K562 (cell line): ENCODE measurements around the gene UBE2J2. TPM values are rescaled to one million over a fixed set of nuclear protein-coding genes. Genes with fewer than 3 reads are reported as not detected.

Experiments used
- CTCFL ChIP-seq: IDR thresholded peaks from 2 replicates; pipeline ENCODE4 v1.6.1; 2011; ENCODE audit warnings: borderline replicate concordance, low read depth, mild to moderate bottlenecking, moderate library complexity, low read length; ENCODE audit not compliant: insufficient read depth, poor library complexity, severe bottlenecking
- TFAP4 ChIP-seq: sonication (generic); formaldehyde crosslinking; IDR thresholded peaks from 2 replicates; pipeline ENCODE4 v1.8.0; 2022; ENCODE audit warnings: missing genetic modification reagents, mild to moderate bottlenecking, moderate library complexity, borderline replicate concordance
- YY1 ChIP-seq, 3 experiments: IDR thresholded peaks; 2 replicates each; pipeline ENCODE4 v1.6.1; 2011; ENCODE audit warnings: low read length in 2 of 3, mild to moderate bottlenecking in 2 of 3, moderate library complexity in 2 of 3, borderline replicate concordance in 1 of 3, control low read depth in 1 of 3, low read depth in 1 of 3; ENCODE audit not compliant: insufficient read depth in 3 of 3, insufficient replicate concordance in 2 of 3, control insufficient read depth in 1 of 3, insufficient read length in 1 of 3; ENCODE audit errors: extremely low read depth in 1 of 3
- ZNF639 ChIP-seq, 2 experiments: fragments of 200-800 bp in 1 of 2; sonication (Bioruptor generic) in 1 of 2; sonication (generic) in 1 of 2; formaldehyde crosslinking in 1 of 2; IDR thresholded peaks in 1 of 2; conservative IDR thresholded peaks in 1 of 2; 2 replicates each; pipeline versions ENCODE4 v1.5.0 to v1.6.1; 2016 to 2020; ENCODE audit warnings: missing compliant biosample characterization in 1 of 2, missing genetic modification characterization in 1 of 2, missing genetic modification reagents in 1 of 2
- polyA plus RNA-seq, 8 experiments: library from polyadenylated mRNA; depleted of rRNA in 4 of 8; stranded (reverse) in 5 of 8; unstranded in 3 of 8; fragments of >200 nt; fragmentation: Nextera tagmentation in 2 of 8; fragmentation: Illumina TruSeq in 1 of 8; extraction: Ambion mirVana in 2 of 8; extraction: Trizol in 1 of 8; gene quantifications; 2 replicates each; pipeline versions ENCODE4 v1.2.1 to v1.2.3, GENCODE V29; 2011 to 2014; ENCODE audit warnings: inconsistent platforms in 1 of 8, missing spikeins in 1 of 8
- total RNA-seq, 7 experiments: library from RNA; depleted of rRNA in 6 of 7; stranded (reverse); fragments of >200 nt in 6 of 7; fragmentation: Illumina TruSeq in 2 of 7; extraction: Trizol in 2 of 7; gene quantifications; 2 replicates each; pipeline versions ENCODE4 v1.2.1 to v1.2.3, GENCODE V29; 2011 to 2021; ENCODE audit warnings: low replicate concordance in 1 of 7

The UBE2J2 gene
- total and polyA plus RNA-seq, 9 of the 15 experiments (the other 6 are each of a cell fraction or from before 2014, with no cell fraction given) = 0.93 to 112 (median 75.5) TPM

- TF ChIP-seq ZNF639 (CRISPR knock-in tag; conservative IDR thresholded peaks at IDR 0.05 in 1 of 2, IDR thresholded peaks at IDR 0.05 in 1 of 2) (no peak), TFAP4 (peak; percentile 20; the same call in 1 of the 2 replicates), YY1 (IDR thresholded peaks at IDR 0.05; ENCODE audit: borderline replicate concordance in 1 of 3, control insufficient read depth in 1 of 3, extremely low read depth in 1 of 3, insufficient read depth in 3 of 3, insufficient read length in 1 of 3, insufficient replicate concordance in 2 of 3, low read depth in 1 of 3, low read length in 2 of 3) (peak in 1 of 3 experiments; percentile 68), CTCFL (peak; percentile 43)
Observed at GRCh38 chr1:1283821-1284220, 10.2 kb upstream of the UBE2J2 start (continued).
